Neural progenitor cell (in vitro differentiated cells): ENCODE results near the gene ARL1.

Experiments used
- EZH2 ChIP-seq: fragments of 200-600 bp; sonication (generic); IDR thresholded peaks from 2 replicates; pipeline ENCODE4 v1.6.1; 2017; ENCODE audit warnings: antibody characterized with exemption, mild to moderate bottlenecking, moderate library complexity
- EZH2phosphoT487 ChIP-seq: fragments of 200-600 bp; sonication (generic); IDR thresholded peaks from 2 replicates; pipeline ENCODE4 v1.6.1; 2017; ENCODE audit warnings: antibody characterized with exemption
- TF ChIP-seq, protein P1 (sequence below): fragments of 200-600 bp; sonication (generic); IDR thresholded peaks from 2 replicates; pipeline ENCODE4 v1.5.1; 2017; ENCODE audit warnings: antibody characterized with exemption, mild to moderate bottlenecking

DNA sequence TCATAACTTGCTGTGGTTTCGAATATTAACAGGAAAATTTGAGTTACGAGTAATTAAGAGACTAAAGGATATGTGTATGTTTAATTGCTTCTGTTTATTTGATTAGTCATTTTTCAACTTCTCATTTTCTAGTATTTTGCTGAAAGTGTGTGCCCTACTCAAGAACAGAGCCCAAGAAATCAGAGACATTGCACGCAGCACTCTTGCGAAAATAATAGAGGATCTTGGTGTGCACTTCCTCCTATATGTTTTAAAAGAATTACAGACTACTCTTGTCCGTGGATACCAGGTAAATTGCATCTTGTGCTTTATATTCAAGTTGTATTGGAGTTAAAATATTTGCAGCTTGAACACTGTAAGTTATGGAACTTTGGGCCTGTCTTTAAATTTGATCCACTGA, 50.8 kb downstream of the ARL1 start:
- TF ChIP-seq, protein P1, sequence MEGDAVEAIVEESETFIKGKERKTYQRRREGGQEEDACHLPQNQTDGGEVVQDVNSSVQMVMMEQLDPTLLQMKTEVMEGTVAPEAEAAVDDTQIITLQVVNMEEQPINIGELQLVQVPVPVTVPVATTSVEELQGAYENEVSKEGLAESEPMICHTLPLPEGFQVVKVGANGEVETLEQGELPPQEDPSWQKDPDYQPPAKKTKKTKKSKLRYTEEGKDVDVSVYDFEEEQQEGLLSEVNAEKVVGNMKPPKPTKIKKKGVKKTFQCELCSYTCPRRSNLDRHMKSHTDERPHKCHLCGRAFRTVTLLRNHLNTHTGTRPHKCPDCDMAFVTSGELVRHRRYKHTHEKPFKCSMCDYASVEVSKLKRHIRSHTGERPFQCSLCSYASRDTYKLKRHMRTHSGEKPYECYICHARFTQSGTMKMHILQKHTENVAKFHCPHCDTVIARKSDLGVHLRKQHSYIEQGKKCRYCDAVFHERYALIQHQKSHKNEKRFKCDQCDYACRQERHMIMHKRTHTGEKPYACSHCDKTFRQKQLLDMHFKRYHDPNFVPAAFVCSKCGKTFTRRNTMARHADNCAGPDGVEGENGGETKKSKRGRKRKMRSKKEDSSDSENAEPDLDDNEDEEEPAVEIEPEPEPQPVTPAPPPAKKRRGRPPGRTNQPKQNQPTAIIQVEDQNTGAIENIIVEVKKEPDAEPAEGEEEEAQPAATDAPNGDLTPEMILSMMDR, result no peak
- TF ChIP-seq EZH2 (no peak), EZH2phosphoT487 (no peak)
